Muscle layer of colon (tissue), 2 donors: Measurements from ENCODE around the gene CREBRF.
"Not testable (repeated sequence)": the region's sequence is repeated elsewhere in the genome, so short reads cannot be mapped to it uniquely, and the experiment has no call there.

Source experiments
- H3K27ac ChIP-seq: one replicate; pipeline ENCODE4 v1.7.0; 2013; ENCODE audit warnings: low read depth, mild to moderate bottlenecking, low read length, moderate library complexity
- H3K27me3 ChIP-seq, 2 donors: one replicate each; pipeline ENCODE4 v1.7.0; 2013; ENCODE audit warnings: low read length in 2 of 2, mild to moderate bottlenecking in 2 of 2; ENCODE audit not compliant: insufficient read depth in 2 of 2, control insufficient read depth in 1 of 2
- H3K36me3 ChIP-seq: one replicate; pipeline ENCODE4 v1.7.0; 2013; ENCODE audit warnings: mild to moderate bottlenecking, low read length; ENCODE audit not compliant: insufficient read depth
- H3K4me1 ChIP-seq: one replicate; pipeline ENCODE4 v1.7.0; 2013; ENCODE audit warnings: mild to moderate bottlenecking, low read length; ENCODE audit not compliant: insufficient read depth
- H3K4me3 ChIP-seq, 2 donors: one replicate each; pipeline ENCODE4 v1.7.0; 2013; ENCODE audit warnings: low read length in 2 of 2, low read depth in 1 of 2, mild to moderate bottlenecking in 1 of 2, moderate library complexity in 1 of 2
- H3K9ac ChIP-seq: one replicate; pipeline ENCODE4 v1.7.0; 2013; ENCODE audit warnings: low read length
- H3K9me3 ChIP-seq: one replicate; pipeline ENCODE4 v1.7.0; 2013; ENCODE audit warnings: mild to moderate bottlenecking, low read length
- donor health status: abdominal sarcoma.
- donor health status: Adenocarcinoma of cecum.

CREBRF gene

DNA sequence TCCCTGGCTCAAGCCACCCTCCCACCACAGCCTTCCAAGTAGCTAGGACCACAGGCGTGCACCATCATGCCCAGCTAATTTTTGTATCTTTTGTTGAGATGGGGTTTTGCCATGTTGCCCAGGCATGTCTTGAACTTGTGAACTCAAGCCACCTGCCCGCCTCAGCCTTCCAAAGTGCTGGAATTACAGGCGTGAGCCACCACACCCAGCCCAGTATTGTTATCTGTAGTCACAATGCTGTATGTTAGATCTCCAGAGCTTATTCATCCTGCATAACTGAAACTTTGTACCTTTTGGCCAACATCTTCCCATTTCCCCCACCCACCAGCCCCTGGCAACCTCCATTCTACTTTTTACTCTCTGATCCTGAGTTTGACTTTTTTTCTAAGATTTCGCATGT lies 37.5 kb downstream of the CREBRF start:
- Histone ChIP-seq H3K27me3 (no peaks in the 10 kb centered on the region), H3K4me3 (no peak overlapping the region), H3K4me1 (peaks cover 31% of the 10 kb centered on the region), H3K27ac (no peak overlapping the region), H3K9ac (no peak overlapping the region), H3K9me3 (no peaks in the 10 kb centered on the region), H3K36me3 (peaks cover 12% of the 10 kb centered on the region)

DNA sequence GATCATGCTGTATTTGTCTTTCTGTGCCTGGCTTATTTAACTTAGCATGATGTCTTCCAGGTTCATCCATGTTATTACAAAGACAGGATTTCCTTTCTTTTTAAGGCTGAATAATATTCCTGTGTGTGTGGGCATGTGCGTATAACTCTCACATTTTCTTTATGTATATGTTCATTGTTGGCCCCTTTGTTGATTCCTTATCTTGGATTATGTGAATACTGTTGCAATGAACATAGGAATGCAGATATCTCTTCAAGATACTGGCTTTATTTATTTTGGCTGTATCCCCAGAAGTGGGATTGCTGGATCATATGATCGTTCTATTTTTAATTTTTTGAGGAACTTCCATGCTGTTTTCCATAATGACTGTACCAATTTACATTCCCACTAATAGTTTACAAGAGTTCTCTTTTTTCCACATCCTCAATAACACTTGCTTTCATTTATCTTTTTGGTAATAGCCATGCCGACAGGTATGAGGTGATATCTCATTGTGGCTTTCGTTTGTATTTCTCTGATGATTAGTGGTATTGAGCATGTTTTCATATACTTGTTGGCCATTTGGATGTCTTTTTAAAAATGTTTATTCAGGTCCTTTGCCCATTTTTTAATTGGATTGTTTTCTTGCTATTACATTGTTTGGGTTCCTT lies 38.0 kb downstream of the CREBRF start:
- peaks cover 12% of the 10 kb centered on the region for H3K36me3 ChIP-seq
- H3K4me1 ChIP-seq, result peaks cover 31% of the 10 kb centered on the region
- no peak overlapping the region for H3K27ac ChIP-seq

GRCh38 chr5:173098787-173099186 lies 42.6 kb downstream of the CREBRF start:
- Histone ChIP-seq H3K4me1 (peaks cover 21% of the 10 kb centered on the region), H3K4me3 (no peak overlapping the region), H3K27ac (no peak overlapping the region), H3K9me3 (no peaks in the 10 kb centered on the region), H3K36me3 (no peaks in the 10 kb centered on the region), H3K27me3 (no peaks in the 10 kb centered on the region), H3K9ac (no peak overlapping the region)

More for the DNA sequence above, 38.0 kb downstream of the CREBRF start:
- Histone ChIP-seq H3K9me3 (no peaks in the 10 kb centered on the region), H3K27me3 (no peaks in the 10 kb centered on the region), H3K4me3 (no peak overlapping the region), H3K9ac (no peak overlapping the region)

- Histone ChIP-seq H3K27ac (no peak overlapping the region), H3K36me3 (no peaks in the 10 kb centered on the region), H3K4me1 (peaks cover 16% of the 10 kb centered on the region)
Measured at GRCh38 chr5:173099461-173099860, 43.3 kb downstream of the CREBRF start.

DNA sequence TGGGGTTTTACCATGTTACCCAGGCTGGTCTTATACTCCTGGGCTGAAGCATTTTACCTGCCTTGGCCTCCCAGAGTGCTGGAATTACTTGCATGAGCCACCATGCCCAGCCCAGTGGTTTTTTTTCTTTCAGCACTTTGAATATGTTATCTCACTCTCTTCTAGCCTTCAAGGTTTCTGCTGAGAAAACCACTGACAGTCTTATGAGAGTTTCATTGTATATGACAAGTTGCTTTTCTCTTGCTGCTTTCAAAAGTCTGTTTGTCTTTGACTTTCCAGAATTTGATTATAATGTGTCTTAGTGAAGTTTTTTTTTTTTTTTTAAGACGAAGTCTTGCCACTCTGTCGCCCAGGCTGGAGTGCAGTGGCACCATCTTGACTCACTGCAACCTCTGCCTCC lies 45.1 kb downstream of the CREBRF start:
- no peak overlapping the region for H3K4me3 ChIP-seq
- no peak overlapping the region for H3K27ac ChIP-seq
- H3K27me3 ChIP-seq, result no peaks in the 10 kb centered on the region
- no peak overlapping the region for H3K9ac ChIP-seq
- peaks cover 16% of the 10 kb centered on the region for H3K4me1 ChIP-seq
- H3K9me3 ChIP-seq, result no peaks in the 10 kb centered on the region
- H3K36me3 ChIP-seq, result no peaks in the 10 kb centered on the region

More at GRCh38 chr5:173099461-173099860, 43.3 kb downstream of the CREBRF start:
- H3K27me3 ChIP-seq, result no peaks in the 10 kb centered on the region
- H3K9me3 ChIP-seq, result no peaks in the 10 kb centered on the region
- no peak overlapping the region for H3K9ac ChIP-seq
- no peak overlapping the region for H3K4me3 ChIP-seq

- Histone ChIP-seq H3K4me3 (no peak overlapping the region), H3K27me3 (no peaks in the 10 kb centered on the region), H3K27ac (no peak overlapping the region), H3K9ac (no peak overlapping the region), H3K36me3 (no peaks in the 10 kb centered on the region), H3K4me1 (peaks cover 8% of the 10 kb centered on the region), H3K9me3 (no peaks in the 10 kb centered on the region)
Measured at GRCh38 chr5:173103411-173103810, 47.3 kb downstream of the CREBRF start.

GRCh38 chr5:173108914-173109313 lies 52.8 kb downstream of the CREBRF start:
- Histone ChIP-seq H3K9ac (no peak overlapping the region), H3K9me3 (no peaks in the 10 kb centered on the region), H3K36me3 (peaks cover 36% of the 10 kb centered on the region), H3K4me1 (peaks cover 4% of the 10 kb centered on the region), H3K27me3 (no peaks in the 10 kb centered on the region), H3K4me3 (no peak overlapping the region), H3K27ac (no peak overlapping the region)

- Histone ChIP-seq H3K4me1 (no peaks in the 10 kb centered on the region), H3K4me3 (no peak overlapping the region), H3K9me3 (no peaks in the 10 kb centered on the region), H3K9ac (no peak overlapping the region), H3K36me3 (peaks cover 38% of the 10 kb centered on the region), H3K27me3 (no peaks in the 10 kb centered on the region), H3K27ac (no peak overlapping the region)
Measured at GRCh38 chr5:173114536-173114935, 58.4 kb downstream of the CREBRF start.

- H3K9ac ChIP-seq, result no peak overlapping the region
- H3K4me3 ChIP-seq, result no peak overlapping the region
- H3K4me1 ChIP-seq, result no peaks in the 10 kb centered on the region
- H3K27me3 ChIP-seq, result no peaks in the 10 kb centered on the region
- peaks cover 22% of the 10 kb centered on the region for H3K36me3 ChIP-seq
- H3K27ac ChIP-seq, result no peak overlapping the region
- no peaks in the 10 kb centered on the region for H3K9me3 ChIP-seq
Measured at GRCh38 chr5:173119719-173120118, 63.6 kb downstream of the CREBRF start.

DNA sequence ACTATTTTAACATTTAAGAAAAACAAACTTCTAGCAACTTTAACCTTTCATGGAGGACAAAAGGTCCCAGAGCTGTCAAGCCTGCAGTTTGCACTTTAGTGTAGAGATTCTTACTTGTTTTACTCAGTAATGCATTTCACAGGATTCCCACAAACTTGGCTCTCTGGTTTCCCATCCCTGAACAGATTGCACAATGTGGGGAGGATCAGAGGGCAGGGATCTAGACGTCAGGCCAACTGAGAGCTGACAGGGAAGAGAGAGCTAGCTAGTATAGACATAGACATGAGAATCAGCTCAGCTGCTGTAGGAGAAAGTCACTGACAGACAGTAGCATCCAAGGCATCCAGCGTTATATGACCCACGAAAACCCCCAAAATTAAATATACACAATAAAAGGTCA lies 67.3 kb downstream of the CREBRF start:
- Histone ChIP-seq H3K9ac (no peak overlapping the region), H3K27me3 (no peaks in the 10 kb centered on the region), H3K27ac (no peak overlapping the region), H3K36me3 (peaks cover 23% of the 10 kb centered on the region), H3K9me3 (no peaks in the 10 kb centered on the region), H3K4me1 (no peaks in the 10 kb centered on the region), H3K4me3 (no peak overlapping the region)

GRCh38 chr5:173132166-173132565 lies 76.0 kb downstream of the CREBRF start:
- H3K4me1 ChIP-seq, H3K27ac ChIP-seq, H3K4me3 ChIP-seq, H3K27me3 ChIP-seq, H3K9ac ChIP-seq, H3K9me3 ChIP-seq: not testable (repeated sequence)
- H3K36me3 ChIP-seq, result peaks cover 22% of the 10 kb centered on the region

- H3K4me3 ChIP-seq, result no peak overlapping the region
Measured at GRCh38 chr5:173138707-173139106, 82.6 kb downstream of the CREBRF start.

More at GRCh38 chr5:173138707-173139106, 82.6 kb downstream of the CREBRF start:
- peaks cover 1% of the 10 kb centered on the region for H3K4me1 ChIP-seq
- H3K27me3 ChIP-seq, result no peaks in the 10 kb centered on the region
- no peak overlapping the region for H3K27ac ChIP-seq
- H3K9me3 ChIP-seq, result no peaks in the 10 kb centered on the region
- H3K9ac ChIP-seq, result no peak overlapping the region
- peaks cover 11% of the 10 kb centered on the region for H3K36me3 ChIP-seq
